ENCODE data around the gene TP53I11. TPM values are rescaled to one million over a fixed set of nuclear protein-coding genes. Genes with fewer than 3 reads are reported as not detected.

The TP53I11 gene
- total RNA-seq, 1 experiment from 2014 or later = 46.9 TPM

GRCh38 chr11:44979543-44980399 lies 29.1 kb upstream of the TP53I11 start:
- intact Hi-C loops (cut with micrococcal nuclease) = no loop called here
- Histone ChIP-seq H3K9ac (ENCODE audit: low read length) (no peak overlapping the region), H3K9me3 (ENCODE audit: control insufficient read depth in 1 of 2, insufficient read depth in 1 of 2, low read depth in 1 of 2, low read length in 2 of 2) (no peaks in the 10 kb centered on the region), H4K20me1 (ENCODE audit: insufficient read depth) (no peaks in the 10 kb centered on the region), H3K9me2 (ENCODE audit: insufficient read depth) (no peaks in the 10 kb centered on the region), H3K4me2 (ENCODE audit: low read length) (peak overlapping the region; percentile 14), H3K4me1 (ENCODE audit: control insufficient read depth in 1 of 2, insufficient read depth in 2 of 2, low read length in 2 of 2) (peaks cover 15 to 20% of the 10 kb centered on the region in 2 experiments), H3K4me3 (replicated peaks in 1 of 2; ENCODE audit: low read depth in 1 of 2, low read length in 2 of 2) (no peak overlapping the region), H3K36me3 (ENCODE audit: control insufficient read depth in 1 of 2, insufficient read depth in 2 of 2, low read length in 2 of 2) (no peaks in the 10 kb centered on the region), H2AFZ (ENCODE audit: low read depth, low read length, poor library complexity, severe bottlenecking) (no peak overlapping the region), H3K27ac (ENCODE audit: low read depth, low read length) (peak overlapping the region; percentile 14; the same call in 1 of the 2 replicates), H3K79me2 (ENCODE audit: insufficient read depth, low read length) (no peaks in the 10 kb centered on the region), H3K27me3 (ENCODE audit: insufficient read depth, low read length) (no peaks in the 10 kb centered on the region)
- ATAC-seq = peak; percentile 41
- BruUV-seq (replicated peaks) = no TSS peak
- ChIA-PET CTCF (interaction anchor here (1.4 kb wide), 1 partner anchor 13 kb away, joined by 3 read pairs; no protein-coding TSS in a partner anchor), POLR2A (interaction anchor here (0.9 to 1.3 kb wide), 2 partner anchors 40 to 50 kb away, joined by 3 read pairs; no protein-coding TSS in a partner anchor), RAD21 (ENCODE audit: low non-redundant PET in 1 of 2, low total read pairs in 2 of 2, uncharacterized antibody in 2 of 2, unreplicated experiment in 2 of 2) (no interaction called here)
- peak; percentile 10 for DNase-seq (ENCODE audit: low read depth, low spot score)
- TF ChIP-seq, protein P1, sequence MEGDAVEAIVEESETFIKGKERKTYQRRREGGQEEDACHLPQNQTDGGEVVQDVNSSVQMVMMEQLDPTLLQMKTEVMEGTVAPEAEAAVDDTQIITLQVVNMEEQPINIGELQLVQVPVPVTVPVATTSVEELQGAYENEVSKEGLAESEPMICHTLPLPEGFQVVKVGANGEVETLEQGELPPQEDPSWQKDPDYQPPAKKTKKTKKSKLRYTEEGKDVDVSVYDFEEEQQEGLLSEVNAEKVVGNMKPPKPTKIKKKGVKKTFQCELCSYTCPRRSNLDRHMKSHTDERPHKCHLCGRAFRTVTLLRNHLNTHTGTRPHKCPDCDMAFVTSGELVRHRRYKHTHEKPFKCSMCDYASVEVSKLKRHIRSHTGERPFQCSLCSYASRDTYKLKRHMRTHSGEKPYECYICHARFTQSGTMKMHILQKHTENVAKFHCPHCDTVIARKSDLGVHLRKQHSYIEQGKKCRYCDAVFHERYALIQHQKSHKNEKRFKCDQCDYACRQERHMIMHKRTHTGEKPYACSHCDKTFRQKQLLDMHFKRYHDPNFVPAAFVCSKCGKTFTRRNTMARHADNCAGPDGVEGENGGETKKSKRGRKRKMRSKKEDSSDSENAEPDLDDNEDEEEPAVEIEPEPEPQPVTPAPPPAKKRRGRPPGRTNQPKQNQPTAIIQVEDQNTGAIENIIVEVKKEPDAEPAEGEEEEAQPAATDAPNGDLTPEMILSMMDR (IDR thresholded peaks at IDR 0.05 in 2 of 3, conservative IDR thresholded peaks at IDR 0.05 in 1 of 3; ENCODE audit: borderline replicate concordance in 1 of 3, insufficient read depth in 1 of 3, low read depth in 2 of 3, low read length in 2 of 3) = no peak
- TF ChIP-seq SP1 (IDR thresholded peaks at IDR 0.05; ENCODE audit: low read depth) = no peak
- TF ChIP-seq EZH2 (IDR thresholded peaks at IDR 0.05) = no peak
- no peak for TF ChIP-seq TCF7L2 (IDR thresholded peaks at IDR 0.05; ENCODE audit: borderline replicate concordance, extremely low read depth, insufficient read depth, insufficient read length)
- no peak for TF ChIP-seq POLR2AphosphoS5 (IDR thresholded peaks at IDR 0.05; ENCODE audit: low read depth, low read length)
- TF ChIP-seq ELF1 (IDR thresholded peaks at IDR 0.05; ENCODE audit: borderline replicate concordance, low read depth) = no peak
- TF ChIP-seq POLR2A (IDR thresholded peaks at IDR 0.05; ENCODE audit: borderline replicate concordance, extremely low read depth, insufficient read depth, insufficient read length) = no peak
- TF ChIP-seq ZFX (IDR thresholded peaks at IDR 0.05) = no peak
- no peak for TF ChIP-seq YY1 (IDR thresholded peaks at IDR 0.05; ENCODE audit: extremely low read depth, insufficient replicate concordance, low read depth, low read length)
- TF ChIP-seq, protein P2, sequence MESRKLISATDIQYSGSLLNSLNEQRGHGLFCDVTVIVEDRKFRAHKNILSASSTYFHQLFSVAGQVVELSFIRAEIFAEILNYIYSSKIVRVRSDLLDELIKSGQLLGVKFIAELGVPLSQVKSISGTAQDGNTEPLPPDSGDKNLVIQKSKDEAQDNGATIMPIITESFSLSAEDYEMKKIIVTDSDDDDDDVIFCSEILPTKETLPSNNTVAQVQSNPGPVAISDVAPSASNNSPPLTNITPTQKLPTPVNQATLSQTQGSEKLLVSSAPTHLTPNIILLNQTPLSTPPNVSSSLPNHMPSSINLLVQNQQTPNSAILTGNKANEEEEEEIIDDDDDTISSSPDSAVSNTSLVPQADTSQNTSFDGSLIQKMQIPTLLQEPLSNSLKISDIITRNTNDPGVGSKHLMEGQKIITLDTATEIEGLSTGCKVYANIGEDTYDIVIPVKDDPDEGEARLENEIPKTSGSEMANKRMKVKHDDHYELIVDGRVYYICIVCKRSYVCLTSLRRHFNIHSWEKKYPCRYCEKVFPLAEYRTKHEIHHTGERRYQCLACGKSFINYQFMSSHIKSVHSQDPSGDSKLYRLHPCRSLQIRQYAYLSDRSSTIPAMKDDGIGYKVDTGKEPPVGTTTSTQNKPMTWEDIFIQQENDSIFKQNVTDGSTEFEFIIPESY (IDR thresholded peaks at IDR 0.05; ENCODE audit: extremely low read depth, insufficient replicate concordance, low read length) = no peak
- TF ChIP-seq FOSL1 (IDR thresholded peaks at IDR 0.05; ENCODE audit: low read depth) = no peak
- TF ChIP-seq CEBPB (IDR thresholded peaks at IDR 0.05; ENCODE audit: low read depth) = no peak

Data from HCT116 (cell line).